ENCODE measurements around the gene MFAP3. TPM values are rescaled to one million over a fixed set of nuclear protein-coding genes. Genes with fewer than 3 reads are reported as not detected.

The MFAP3 gene
- total and polyA plus RNA-seq, 2 donors (not counting 3 experiments of a cell fraction or from before 2014, with no cell fraction given): 19.5 to 35.3 TPM

DNA sequence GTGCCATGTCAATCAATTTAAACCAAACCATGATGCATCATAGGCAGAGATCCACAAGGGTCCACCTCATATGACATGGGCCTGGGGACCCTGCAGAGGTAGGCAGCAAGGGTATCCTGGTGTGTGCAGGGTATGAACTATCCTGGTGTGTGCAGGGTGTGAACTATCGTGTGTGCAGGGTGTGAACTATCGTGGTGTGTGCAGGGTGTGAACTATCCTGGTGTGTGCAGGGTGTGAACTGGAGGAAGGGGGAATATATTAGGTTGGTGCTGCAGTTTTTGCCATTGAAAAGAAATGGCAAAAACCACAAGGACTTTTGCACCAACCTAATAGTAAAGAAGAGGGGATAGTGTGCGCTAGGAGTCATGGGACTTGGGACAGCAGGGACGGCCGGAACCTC, 50.0 kb downstream of the MFAP3 start:
- TF ChIP-seq, protein P1, sequence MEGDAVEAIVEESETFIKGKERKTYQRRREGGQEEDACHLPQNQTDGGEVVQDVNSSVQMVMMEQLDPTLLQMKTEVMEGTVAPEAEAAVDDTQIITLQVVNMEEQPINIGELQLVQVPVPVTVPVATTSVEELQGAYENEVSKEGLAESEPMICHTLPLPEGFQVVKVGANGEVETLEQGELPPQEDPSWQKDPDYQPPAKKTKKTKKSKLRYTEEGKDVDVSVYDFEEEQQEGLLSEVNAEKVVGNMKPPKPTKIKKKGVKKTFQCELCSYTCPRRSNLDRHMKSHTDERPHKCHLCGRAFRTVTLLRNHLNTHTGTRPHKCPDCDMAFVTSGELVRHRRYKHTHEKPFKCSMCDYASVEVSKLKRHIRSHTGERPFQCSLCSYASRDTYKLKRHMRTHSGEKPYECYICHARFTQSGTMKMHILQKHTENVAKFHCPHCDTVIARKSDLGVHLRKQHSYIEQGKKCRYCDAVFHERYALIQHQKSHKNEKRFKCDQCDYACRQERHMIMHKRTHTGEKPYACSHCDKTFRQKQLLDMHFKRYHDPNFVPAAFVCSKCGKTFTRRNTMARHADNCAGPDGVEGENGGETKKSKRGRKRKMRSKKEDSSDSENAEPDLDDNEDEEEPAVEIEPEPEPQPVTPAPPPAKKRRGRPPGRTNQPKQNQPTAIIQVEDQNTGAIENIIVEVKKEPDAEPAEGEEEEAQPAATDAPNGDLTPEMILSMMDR (IDR thresholded peaks at IDR 0.05; ENCODE audit: extremely low read depth in 1 of 2, insufficient read depth in 1 of 2, low read depth in 1 of 2, low read length in 2 of 2): no peak
- TF ChIP-seq GATA2 (IDR thresholded peaks at IDR 0.05; ENCODE audit: insufficient read depth, insufficient read length, low read depth, low read length): no peak
- no peak for TF ChIP-seq FOS (IDR thresholded peaks at IDR 0.05; ENCODE audit: borderline replicate concordance, insufficient read depth, low read length)
- TF ChIP-seq JUN (IDR thresholded peaks at IDR 0.05; ENCODE audit: borderline replicate concordance, insufficient read depth, insufficient read length, low read depth): no peak
- no peak for TF ChIP-seq MYC (IDR thresholded peaks at IDR 0.05; ENCODE audit: low read depth, low read length)
- TF ChIP-seq, protein P2, sequence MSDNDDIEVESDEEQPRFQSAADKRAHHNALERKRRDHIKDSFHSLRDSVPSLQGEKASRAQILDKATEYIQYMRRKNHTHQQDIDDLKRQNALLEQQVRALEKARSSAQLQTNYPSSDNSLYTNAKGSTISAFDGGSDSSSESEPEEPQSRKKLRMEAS (IDR thresholded peaks at IDR 0.05; ENCODE audit: insufficient read depth, insufficient read length): no peak
- no peak for TF ChIP-seq POLR2AphosphoS5 (IDR thresholded peaks at IDR 0.05; ENCODE audit: insufficient read depth, low read depth, low read length)
- no peak for TF ChIP-seq EZH2 (IDR thresholded peaks at IDR 0.05; ENCODE audit: borderline replicate concordance, low read depth, low read length, severe bottlenecking)
- TF ChIP-seq POLR2A (IDR thresholded peaks at IDR 0.05; ENCODE audit: low read depth, low read length): no peak
- ChIA-PET CTCF (no interaction called here), POLR2A (no interaction called here)
- H3K9me3 ChIP-seq (replicated peaks; ENCODE audit: control insufficient read depth, insufficient read depth, low read length): no peaks in the 10 kb centered on the region
- DNase-seq (ENCODE audit: low read depth, low spot score): no peak
- no peak overlapping the region for H3K4me2 ChIP-seq (ENCODE audit: insufficient read depth, low read length)
- intact Hi-C loops (cut with micrococcal nuclease) (no loop called here), dilution Hi-C loops (cut with MboI; ENCODE audit: extremely low pct_ligation_motif_present, low sequenced_read_pairs) (no loop called here)
- no peaks in the 10 kb centered on the region for H3K9me1 ChIP-seq (replicated peaks; ENCODE audit: control insufficient read depth, extremely low read depth, insufficient read depth, low read length)
- no peak overlapping the region for H3K27ac ChIP-seq (ENCODE audit: insufficient read depth, low read depth, low read length)
- FAIRE-seq: no peak
- H2AFZ ChIP-seq (ENCODE audit: low read depth, low read length): no peak overlapping the region
- H3K79me2 ChIP-seq (ENCODE audit: control insufficient read depth, insufficient read depth, low read length): no peaks in the 10 kb centered on the region
- no TSS peak for BruUV-seq (replicated peaks)
- H3K9ac ChIP-seq (replicated peaks; ENCODE audit: extremely low read depth, insufficient read depth, low read length): no peak overlapping the region
- H3K4me3 ChIP-seq (replicated peaks in 1 of 3; ENCODE audit: insufficient read depth in 1 of 3, low read depth in 1 of 3, low read length in 3 of 3): no peak overlapping the region
- no peaks in the 10 kb centered on the region for H3K36me3 ChIP-seq (ENCODE audit: control insufficient read depth in 2 of 2, extremely low read depth in 1 of 2, insufficient read depth in 2 of 2, low read length in 2 of 2)
- no peaks in the 10 kb centered on the region for H4K20me1 ChIP-seq (replicated peaks; ENCODE audit: control insufficient read depth, extremely low read depth, insufficient read depth, low read length)
- no peaks in the 10 kb centered on the region for H3K4me1 ChIP-seq (ENCODE audit: control insufficient read depth, extremely low read depth, insufficient read depth, low read length)
- peaks cover 10 to 16% of the 10 kb centered on the region in 2 experiments for H3K27me3 ChIP-seq (ENCODE audit: control insufficient read depth in 2 of 2, insufficient read depth in 2 of 2, low read length in 2 of 2)
